Transverse colon (tissue), 4 donors: Measurements from ENCODE around the gene GAB2. TPM values are rescaled to one million over a fixed set of nuclear protein-coding genes. Genes with fewer than 3 reads are reported as not detected.

Experiments used
- DNase-seq: peaks from one replicate; pipeline ENCODE4 v3.0.0-alpha.2; 2019
- H3K27ac ChIP-seq, 4 donors: fragments of 200-600 bp; sonication (generic); 2 replicates each; pipeline ENCODE4 v1.5.1; 2016 to 2018; ENCODE audit warnings: inconsistent platforms in 4 of 4
- H3K27me3 ChIP-seq: fragments of 200-600 bp; sonication (generic); 2 replicates; pipeline ENCODE4 v1.5.1; 2017; ENCODE audit warnings: inconsistent platforms
- H3K36me3 ChIP-seq, 4 donors: fragments of 200-600 bp; sonication (generic); 2 replicates each; pipeline ENCODE4 v1.5.1; 2017 to 2019; ENCODE audit warnings: inconsistent platforms in 4 of 4
- H3K4me1 ChIP-seq, 4 donors: fragments of 200-600 bp; sonication (generic); 2 replicates each; pipeline ENCODE4 v1.5.1; 2017 to 2020; ENCODE audit warnings: inconsistent platforms in 4 of 4
- H3K4me3 ChIP-seq, 4 donors: fragments of 200-600 bp; sonication (generic); 1 replicate in 1 of 4; 2 replicates in 3 of 4; pipeline versions ENCODE4 v1.5.1 to v1.6.1; 2017 to 2019; ENCODE audit warnings: inconsistent platforms in 4 of 4
- H3K9me3 ChIP-seq, 2 donors: fragments of 200-600 bp; sonication (generic); 2 replicates each; pipeline ENCODE4 v1.5.1; 2017 to 2019; ENCODE audit warnings: inconsistent platforms in 2 of 2
- EP300 ChIP-seq: sonication (generic); formaldehyde crosslinking; IDR thresholded peaks from one replicate; pipeline ENCODE4 v1.6.1; 2017; ENCODE audit warnings: antibody characterized with exemption, low read depth
- POLR2A ChIP-seq: fragments of 450-650 bp; IDR thresholded peaks from one replicate; pipeline ENCODE4 v1.6.1; 2016; ENCODE audit warnings: antibody characterized with exemption, mild to moderate bottlenecking, moderate library complexity
- POLR2AphosphoS5 ChIP-seq, 3 donors: sonication (generic); formaldehyde crosslinking; IDR thresholded peaks; one replicate each; pipeline ENCODE4 v1.6.1; 2016; ENCODE audit warnings: antibody characterized with exemption in 3 of 3
- WGBS, 2 donors: methylation state at CpG; one replicate each; pipeline ENCODE4 v1.1.5; 2018; ENCODE audit warnings: low coverage in 1 of 2; 5-methylcytosine and 5-hydroxymethylcytosine counted together
- in situ Hi-C, 4 donors: fragments of 200-750 bp; cut with MboI; loops; one replicate each; pipeline versions ENCODE4 v1.15.0 to v1.15.1; 2017; ENCODE audit warnings: low sequenced_read_pairs in 3 of 4, low pct_ligation_motif_present in 1 of 4, low pct_unique_long_range_greater_than_20kb in 1 of 4
- intact Hi-C: fragments of 100-400 bp; cut with DNase I; formaldehyde crosslinking; loops from one replicate; pipeline ENCODE4 v1.15.1; 2023; ENCODE audit warnings: low total_unique reads
- total RNA-seq, 4 donors: library from RNA; depleted of rRNA; stranded (reverse); fragments of >200 nt; gene quantifications; one replicate each; pipeline ENCODE4 v1.1.0, GENCODE V29; 2016
- TF ChIP-seq, protein P1 (sequence below), 5 experiments: fragments of 200-600 bp in 3 of 5; fragments of 450-650 bp in 2 of 5; sonication (generic) in 3 of 5; IDR thresholded peaks; 1 replicate in 2 of 5; 2 replicates in 3 of 5; pipeline ENCODE4 v1.5.1; 2016 to 2017; ENCODE audit warnings: antibody characterized with exemption in 5 of 5, inconsistent platforms in 3 of 5, mild to moderate bottlenecking in 2 of 5, moderate library complexity in 1 of 5

GAB2 gene
- total RNA-seq, 4 donors from 2014 or later = 5.8 to 35.7 (median 22.9) TPM

- H3K27ac ChIP-seq = no peak overlapping the region
- TF ChIP-seq, protein P1, sequence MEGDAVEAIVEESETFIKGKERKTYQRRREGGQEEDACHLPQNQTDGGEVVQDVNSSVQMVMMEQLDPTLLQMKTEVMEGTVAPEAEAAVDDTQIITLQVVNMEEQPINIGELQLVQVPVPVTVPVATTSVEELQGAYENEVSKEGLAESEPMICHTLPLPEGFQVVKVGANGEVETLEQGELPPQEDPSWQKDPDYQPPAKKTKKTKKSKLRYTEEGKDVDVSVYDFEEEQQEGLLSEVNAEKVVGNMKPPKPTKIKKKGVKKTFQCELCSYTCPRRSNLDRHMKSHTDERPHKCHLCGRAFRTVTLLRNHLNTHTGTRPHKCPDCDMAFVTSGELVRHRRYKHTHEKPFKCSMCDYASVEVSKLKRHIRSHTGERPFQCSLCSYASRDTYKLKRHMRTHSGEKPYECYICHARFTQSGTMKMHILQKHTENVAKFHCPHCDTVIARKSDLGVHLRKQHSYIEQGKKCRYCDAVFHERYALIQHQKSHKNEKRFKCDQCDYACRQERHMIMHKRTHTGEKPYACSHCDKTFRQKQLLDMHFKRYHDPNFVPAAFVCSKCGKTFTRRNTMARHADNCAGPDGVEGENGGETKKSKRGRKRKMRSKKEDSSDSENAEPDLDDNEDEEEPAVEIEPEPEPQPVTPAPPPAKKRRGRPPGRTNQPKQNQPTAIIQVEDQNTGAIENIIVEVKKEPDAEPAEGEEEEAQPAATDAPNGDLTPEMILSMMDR (IDR thresholded peaks at IDR 0.05) = no peak
- TF ChIP-seq EP300 (no peak), POLR2AphosphoS5 (IDR thresholded peaks at IDR 0.05) (no peak), POLR2A (no peak)
- WGBS, 2 donors = 79 to 80% methylated on average over 1 of the region's 1 CpG
- in situ Hi-C loops = no loop called here
- H3K27me3 ChIP-seq = no peaks in the 10 kb centered on the region
- no peak overlapping the region for H3K4me3 ChIP-seq
- no peak for DNase-seq
- H3K9me3 ChIP-seq = no peaks in the 10 kb centered on the region
- H3K4me1 ChIP-seq = peaks cover 0 to 22% (median 5%) of the 10 kb centered on the region in 4 donors
- intact Hi-C loops = no loop called here
- no peaks in the 10 kb centered on the region for H3K36me3 ChIP-seq
Measured at GRCh38 chr11:78339483-78339882, 78.1 kb downstream of the GAB2 start.

DNA sequence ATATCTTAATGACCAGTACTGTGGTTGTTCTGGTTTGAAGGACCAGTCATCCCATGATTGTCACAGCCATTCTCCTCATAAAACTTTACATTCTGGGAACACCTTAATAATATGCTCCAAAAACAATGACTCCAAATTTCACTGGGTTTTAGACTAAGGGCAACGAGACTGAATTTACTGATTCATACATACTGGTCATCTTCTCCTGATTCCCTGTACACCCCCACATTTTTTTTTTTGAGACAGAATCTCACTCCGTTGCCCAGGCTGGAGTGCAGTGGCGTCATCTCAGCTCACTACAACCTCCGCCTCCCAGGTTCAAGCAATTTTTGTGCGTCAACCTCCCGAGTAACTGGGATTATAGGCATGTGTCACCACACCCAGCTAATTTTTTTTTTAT, 78.9 kb downstream of the GAB2 start:
- no peak overlapping the region for H3K27ac ChIP-seq
- TF ChIP-seq POLR2A = no peak
- TF ChIP-seq EP300 = no peak
- TF ChIP-seq, protein P1 (IDR thresholded peaks at IDR 0.05) = no peak
- no peak for TF ChIP-seq POLR2AphosphoS5 (IDR thresholded peaks at IDR 0.05)
- peaks cover 0 to 22% (median 5%) of the 10 kb centered on the region in 4 donors for H3K4me1 ChIP-seq
- no peaks in the 10 kb centered on the region for H3K27me3 ChIP-seq
- no peak for DNase-seq
- no peaks in the 10 kb centered on the region for H3K9me3 ChIP-seq
- 94 to 97% methylated on average over 6 of the region's 6 CpGs for WGBS, 2 donors
- no peaks in the 10 kb centered on the region for H3K36me3 ChIP-seq
- intact Hi-C loops (no loop called here), in situ Hi-C loops (no loop called here)
- H3K4me3 ChIP-seq = no peak overlapping the region

- intact Hi-C loops = no loop called here
- TF ChIP-seq POLR2A = no peak
- TF ChIP-seq EP300 = no peak
- TF ChIP-seq, protein P1 (IDR thresholded peaks at IDR 0.05) = no peak
- TF ChIP-seq POLR2AphosphoS5 (IDR thresholded peaks at IDR 0.05) = no peak
- Histone ChIP-seq H3K36me3 (no peaks in the 10 kb centered on the region), H3K4me1 (peaks cover 0 to 22% (median 5%) of the 10 kb centered on the region in 4 donors), H3K9me3 (no peaks in the 10 kb centered on the region), H3K27me3 (no peaks in the 10 kb centered on the region), H3K4me3 (no peak overlapping the region), H3K27ac (no peak overlapping the region)
- no peak for DNase-seq
- in situ Hi-C loops = no loop called here
- 80 to 96% methylated on average over 1 of the region's 1 CpG for whole genome bisulfite sequencing, 2 donors
Measured at GRCh38 chr11:78338138-78338537, 79.5 kb downstream of the GAB2 start.

GRCh38 chr11:78337554-78337924, 80.1 kb downstream of the GAB2 start:
- intact Hi-C loops = no loop called here
- DNase-seq = no peak
- H3K27ac ChIP-seq = no peak overlapping the region
- H3K27me3 ChIP-seq = no peaks in the 10 kb centered on the region
- 66 to 70% methylated on average over 2 of the region's 2 CpGs for WGBS, 2 donors
- H3K4me1 ChIP-seq = peaks cover 0 to 22% (median 5%) of the 10 kb centered on the region in 4 donors
- in situ Hi-C loops = no loop called here
- H3K9me3 ChIP-seq = no peaks in the 10 kb centered on the region
- no peaks in the 10 kb centered on the region for H3K36me3 ChIP-seq
- no peak overlapping the region for H3K4me3 ChIP-seq
- TF ChIP-seq EP300 (no peak), POLR2AphosphoS5 (IDR thresholded peaks at IDR 0.05) (no peak), POLR2A (no peak)
- TF ChIP-seq, protein P1 (IDR thresholded peaks at IDR 0.05) = no peak
